ENCODE results near the gene DLL3.

DLL3 gene

DNA sequence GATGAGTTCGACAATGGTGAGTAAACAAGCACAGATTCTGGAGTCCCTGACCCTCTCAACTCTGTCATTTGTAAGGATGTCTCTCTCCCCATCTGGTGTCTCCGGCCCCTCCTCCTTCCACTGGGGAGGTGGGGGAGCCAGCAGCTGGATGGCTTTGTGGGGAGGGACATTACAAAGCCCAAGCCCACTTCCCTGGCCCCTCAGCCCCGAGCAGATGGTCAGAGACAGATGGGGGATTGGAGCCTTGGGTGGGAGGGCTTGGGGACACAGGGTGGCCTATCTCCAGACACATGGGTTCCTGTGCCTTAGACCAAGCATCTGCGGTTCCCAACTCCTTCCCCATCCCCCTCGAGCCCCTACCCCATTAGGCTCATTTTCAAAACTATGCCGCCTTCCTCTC is 15.6 kb upstream of the DLL3 start:
- DNase-seq (ENCODE audit: extremely low spot score) = no peak
- POLR2A ChIA-PET = no interaction called here
- CTCF ChIA-PET = no interaction called here
- TF ChIP-seq CTBP1 (IDR thresholded peaks at IDR 0.05; ENCODE audit: borderline replicate concordance) (no peak), NFRKB (IDR thresholded peaks at IDR 0.05) (no peak), ZNF384 (IDR thresholded peaks at IDR 0.05) (no peak)
- TF ChIP-seq, protein P1, sequence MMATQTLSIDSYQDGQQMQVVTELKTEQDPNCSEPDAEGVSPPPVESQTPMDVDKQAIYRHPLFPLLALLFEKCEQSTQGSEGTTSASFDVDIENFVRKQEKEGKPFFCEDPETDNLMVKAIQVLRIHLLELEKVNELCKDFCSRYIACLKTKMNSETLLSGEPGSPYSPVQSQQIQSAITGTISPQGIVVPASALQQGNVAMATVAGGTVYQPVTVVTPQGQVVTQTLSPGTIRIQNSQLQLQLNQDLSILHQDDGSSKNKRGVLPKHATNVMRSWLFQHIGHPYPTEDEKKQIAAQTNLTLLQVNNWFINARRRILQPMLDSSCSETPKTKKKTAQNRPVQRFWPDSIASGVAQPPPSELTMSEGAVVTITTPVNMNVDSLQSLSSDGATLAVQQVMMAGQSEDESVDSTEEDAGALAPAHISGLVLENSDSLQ (IDR thresholded peaks at IDR 0.05) = no peak

DNA sequence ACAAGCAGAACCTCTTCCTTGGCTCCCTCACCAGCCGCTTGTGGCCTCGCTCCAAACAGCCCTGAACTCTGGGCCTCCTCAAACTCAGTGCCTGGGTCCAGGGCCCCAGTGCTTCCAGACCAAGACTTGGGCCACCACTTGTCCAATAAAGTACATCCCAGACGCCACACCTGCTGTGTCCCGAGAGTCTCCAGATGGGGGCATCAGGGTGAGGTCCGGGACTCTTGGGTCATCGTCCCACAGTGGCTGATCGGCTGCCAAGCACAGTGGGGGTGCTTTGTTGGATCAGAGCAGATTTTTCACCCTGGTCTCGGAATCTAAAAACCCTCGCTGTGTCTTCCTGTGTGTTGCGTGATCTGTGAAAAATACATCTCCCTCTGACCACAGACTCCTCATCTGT is 9.0 kb upstream of the DLL3 start:
- ChIA-PET CTCF (no interaction called here), POLR2A (interaction anchor here (0.6 to 1.2 kb wide), 2 partner anchors 9 to 1498 kb away, joined by 3 to 5 read pairs; partner anchors contain the start of gene TIMM50)
- TF ChIP-seq ARNT (IDR thresholded peaks at IDR 0.05) (no peak), ZNF384 (IDR thresholded peaks at IDR 0.05) (no peak), FOXK2 (IDR thresholded peaks at IDR 0.05) (no peak), FOXA1 (IDR thresholded peaks at IDR 0.05) (no peak), L3MBTL2 (conservative IDR thresholded peaks at IDR 0.05) (no peak), TARDBP (IDR thresholded peaks at IDR 0.05) (no peak), SUZ12 (IDR thresholded peaks at IDR 0.05) (no peak), LEF1 (IDR thresholded peaks at IDR 0.05; ENCODE audit: borderline replicate concordance) (no peak), ELF4 (IDR thresholded peaks at IDR 0.05) (no peak), CTBP1 (IDR thresholded peaks at IDR 0.05; ENCODE audit: borderline replicate concordance) (no peak), HDGF (IDR thresholded peaks at IDR 0.05; ENCODE audit: borderline replicate concordance) (no peak), NFRKB (IDR thresholded peaks at IDR 0.05) (no peak)
- TF ChIP-seq, protein P1 (IDR thresholded peaks at IDR 0.05) = no peak
- DNase-seq (ENCODE audit: extremely low spot score) = no peak

DNA sequence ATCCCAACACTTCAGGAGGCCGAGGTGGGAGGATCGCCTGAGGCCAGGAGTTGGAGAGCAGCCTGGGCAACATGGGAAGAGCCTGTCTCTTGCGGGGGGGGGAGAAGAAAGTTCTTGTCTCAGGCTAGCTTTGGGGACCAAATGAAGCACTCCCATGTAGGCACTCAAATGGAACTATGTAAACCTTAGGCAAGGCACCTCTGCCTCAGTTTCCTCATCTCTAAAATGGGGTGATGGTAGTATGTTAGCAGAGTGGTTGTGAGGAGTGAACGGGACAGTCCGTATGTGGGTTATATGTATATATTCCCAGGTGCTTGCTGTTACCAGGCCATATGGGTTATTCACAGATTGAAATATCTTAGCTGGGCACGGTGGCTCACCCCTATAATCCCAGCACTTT is 6.5 kb upstream of the DLL3 start:
- ChIA-PET POLR2A (interaction anchor here (1.7 kb wide), 2 partner anchors 12 to 56 kb away, joined by 4 read pairs; partner anchors contain the start of genes RPS16 and TIMM50), CTCF (no interaction called here)
- DNase-seq (ENCODE audit: extremely low spot score) = no peak
- TF ChIP-seq HDGF (IDR thresholded peaks at IDR 0.05; ENCODE audit: borderline replicate concordance) (no peak), NFRKB (IDR thresholded peaks at IDR 0.05) (no peak), LEF1 (IDR thresholded peaks at IDR 0.05; ENCODE audit: borderline replicate concordance) (no peak), SUZ12 (IDR thresholded peaks at IDR 0.05) (no peak), L3MBTL2 (conservative IDR thresholded peaks at IDR 0.05) (no peak)
- TF ChIP-seq, protein P1 (IDR thresholded peaks at IDR 0.05) = no peak

DNA sequence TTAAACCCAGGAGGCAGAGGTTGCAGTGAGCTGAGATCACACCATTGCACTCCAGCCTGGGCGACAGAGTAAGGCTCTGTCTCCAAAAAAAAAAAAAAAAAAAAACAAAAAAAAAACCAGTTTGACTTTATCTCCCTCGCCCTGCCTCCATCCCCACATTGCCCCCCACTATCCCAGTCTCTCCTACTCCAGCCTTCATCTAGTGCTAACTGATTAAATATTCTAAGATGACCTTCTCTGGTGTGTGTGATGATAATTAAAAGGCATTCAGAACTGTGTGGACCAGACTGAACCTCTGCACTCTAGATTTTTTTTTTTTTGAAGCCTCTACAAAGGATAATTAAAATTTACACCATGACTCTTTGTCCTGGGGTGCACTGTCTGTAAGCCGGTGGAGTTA is 6.0 kb upstream of the DLL3 start:
- ChIA-PET POLR2A (interaction anchor here (1.7 kb wide), 2 partner anchors 12 to 57 kb away, joined by 4 read pairs; partner anchors contain the start of genes RPS16 and TIMM50), CTCF (no interaction called here)
- DNase-seq (ENCODE audit: extremely low spot score) = no peak
- TF ChIP-seq FOXA1 (IDR thresholded peaks at IDR 0.05) (no peak), TARDBP (IDR thresholded peaks at IDR 0.05) (no peak), ARNT (IDR thresholded peaks at IDR 0.05) (no peak), L3MBTL2 (conservative IDR thresholded peaks at IDR 0.05) (no peak), FOXM1 (IDR thresholded peaks at IDR 0.05; ENCODE audit: borderline replicate concordance) (no peak), SP1 (IDR thresholded peaks at IDR 0.05) (no peak), CTBP1 (IDR thresholded peaks at IDR 0.05; ENCODE audit: borderline replicate concordance) (no peak), HDGF (IDR thresholded peaks at IDR 0.05; ENCODE audit: borderline replicate concordance) (no peak), SUZ12 (IDR thresholded peaks at IDR 0.05) (no peak), NFRKB (IDR thresholded peaks at IDR 0.05) (no peak), FOXK2 (IDR thresholded peaks at IDR 0.05) (no peak)

DNA sequence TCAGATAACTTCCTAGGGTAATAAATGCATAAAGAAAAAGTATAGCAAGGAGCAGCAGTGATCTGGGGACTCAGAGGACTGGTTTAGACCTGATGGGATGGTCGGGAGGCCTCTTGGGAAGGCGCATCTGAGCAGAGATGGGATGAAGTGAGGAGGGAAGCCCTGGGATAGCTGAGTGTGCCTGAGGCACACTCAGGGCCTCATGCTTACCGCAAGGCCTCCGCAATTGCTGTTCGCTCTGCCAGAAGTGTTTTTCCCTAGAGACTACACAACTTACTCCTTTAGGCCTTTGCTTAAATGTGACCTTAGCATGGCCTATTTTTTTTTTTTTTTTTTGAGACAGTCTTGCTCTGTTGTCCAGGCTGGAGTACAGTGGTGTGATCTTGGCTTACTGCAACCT is 4.1 kb upstream of the DLL3 start:
- ChIA-PET POLR2A (interaction anchor here (1.2 to 1.3 kb wide), 2 partner anchors 14 to 59 kb away, joined by 3 read pairs; partner anchors contain the start of genes RPS16 and TIMM50), CTCF (no interaction called here)
- TF ChIP-seq ARNT (IDR thresholded peaks at IDR 0.05) (no peak), ELF4 (IDR thresholded peaks at IDR 0.05) (no peak), NFRKB (IDR thresholded peaks at IDR 0.05) (no peak), LEF1 (IDR thresholded peaks at IDR 0.05; ENCODE audit: borderline replicate concordance) (no peak), CTBP1 (IDR thresholded peaks at IDR 0.05; ENCODE audit: borderline replicate concordance) (no peak), FOXM1 (IDR thresholded peaks at IDR 0.05; ENCODE audit: borderline replicate concordance) (no peak)
- TF ChIP-seq, protein P1 (IDR thresholded peaks at IDR 0.05) = no peak
- DNase-seq (ENCODE audit: extremely low spot score) = no peak

DNA sequence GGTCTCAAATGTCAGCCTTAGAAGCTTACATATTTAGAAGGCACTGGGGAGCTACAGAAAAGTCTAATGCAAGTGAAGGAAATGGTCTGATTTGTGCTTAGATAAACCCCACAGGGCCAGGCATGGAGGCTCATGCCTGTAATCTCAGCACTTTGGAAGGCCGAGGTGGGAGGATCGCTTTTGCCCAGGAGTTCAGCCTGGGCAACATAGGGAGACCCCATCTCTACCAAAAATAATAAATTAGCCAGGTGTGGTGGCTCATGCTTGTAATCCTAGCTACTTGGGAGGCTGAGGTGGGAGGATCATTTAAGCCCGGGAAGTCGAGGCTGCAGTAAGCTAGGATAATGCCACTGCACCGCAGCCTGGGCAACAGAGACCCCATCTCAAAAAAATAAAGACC is 2.7 kb upstream of the DLL3 start:
- ChIA-PET CTCF (no interaction called here), POLR2A (interaction anchor here (1.2 to 4.8 kb wide), 2 partner anchors 16 to 60 kb away, joined by 5 to 34 read pairs; partner anchors contain the start of genes RPS16 and TIMM50)
- TF ChIP-seq SP1 (IDR thresholded peaks at IDR 0.05) = no peak
- TF ChIP-seq ZNF384 (IDR thresholded peaks at IDR 0.05) = no peak
- TF ChIP-seq FOXM1 (IDR thresholded peaks at IDR 0.05; ENCODE audit: borderline replicate concordance) = no peak
- DNase-seq (ENCODE audit: extremely low spot score) = no peak

DNA sequence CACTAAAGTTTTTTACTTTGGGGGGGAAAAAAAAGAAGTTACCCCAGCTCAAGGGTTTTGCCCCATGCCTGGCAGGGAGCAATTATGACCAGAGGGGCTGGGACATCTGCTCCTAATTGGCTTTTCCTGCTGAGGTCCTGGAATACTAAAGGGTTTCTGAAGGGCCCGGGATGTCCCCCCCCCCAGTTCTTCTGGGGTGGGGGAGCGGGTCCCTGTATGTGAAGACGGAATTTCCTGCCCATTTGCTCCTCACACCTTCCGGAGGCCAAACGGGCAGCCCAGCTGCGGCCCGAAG is 1.1 kb upstream of the DLL3 start:
- CTCF ChIA-PET = interaction anchor here (0.6 to 1.4 kb wide), 6 partner anchors 10 to 270 kb away, joined by 3 to 9 read pairs (median 4); no protein-coding TSS in a partner anchor
- no peak for DNase-seq (ENCODE audit: extremely low spot score)
- POLR2A ChIA-PET = interaction anchor here (0.9 to 4.8 kb wide), 7 partner anchors 17 to 62 kb away, joined by 4 to 34 read pairs (median 5); partner anchors contain the start of genes EID2B, RPS16 and TIMM50
- TF ChIP-seq FOXK2 (IDR thresholded peaks at IDR 0.05) = no peak
- TF ChIP-seq, protein P1 (IDR thresholded peaks at IDR 0.05) = no peak

Measured in HEK293T (cell line).